Mesendoderm (in vitro differentiated cells): ENCODE data around the gene SEMA6D.

Experiments used
- DNase-seq: peaks from one replicate; pipeline ENCODE4 v3.0.0; 2013
- H2AK5ac ChIP-seq: 2 replicates; pipeline ENCODE4 v1.6.1; 2013; ENCODE audit warnings: low read length, inconsistent platforms
- H2BK120ac ChIP-seq: 2 replicates; pipeline ENCODE4 v1.6.1; 2013; ENCODE audit warnings: low read depth, mild to moderate bottlenecking, low read length, moderate library complexity, mixed read lengths
- H2BK15ac ChIP-seq: replicated peaks from 2 replicates; pipeline ENCODE4 v1.6.1; 2013; ENCODE audit warnings: low read depth, mild to moderate bottlenecking, moderate library complexity
- H2BK5ac ChIP-seq: 2 replicates; pipeline ENCODE4 v1.6.1; 2013; ENCODE audit warnings: low read length, inconsistent platforms
- H3K18ac ChIP-seq: 2 replicates; pipeline ENCODE4 v1.6.1; 2013; ENCODE audit warnings: mild to moderate bottlenecking, low read length, mixed read lengths
- H3K23ac ChIP-seq: one replicate; pipeline ENCODE4 v1.6.1; 2013; ENCODE audit warnings: low read length
- H3K27ac ChIP-seq: 2 replicates; pipeline ENCODE4 v1.5.1; 2013; ENCODE audit warnings: low read depth, mild to moderate bottlenecking, inconsistent platforms, low read length, moderate library complexity
- H3K27me3 ChIP-seq: 2 replicates; pipeline ENCODE4 v1.6.1; 2013; ENCODE audit warnings: low read length, control low read depth, mild to moderate bottlenecking, inconsistent platforms; ENCODE audit not compliant: insufficient read depth, poor library complexity
- H3K36me3 ChIP-seq: 2 replicates; pipeline ENCODE4 v1.6.1; 2013; ENCODE audit warnings: low read length, inconsistent platforms; ENCODE audit not compliant: control insufficient read depth, insufficient read depth
- H3K4ac ChIP-seq: one replicate; pipeline ENCODE4 v1.6.1; 2013; ENCODE audit warnings: low read depth, mild to moderate bottlenecking, low read length, moderate library complexity
- H3K4me1 ChIP-seq: 2 replicates; pipeline ENCODE4 v1.6.1; 2013; ENCODE audit warnings: low read depth, low read length, inconsistent platforms; ENCODE audit not compliant: control insufficient read depth
- H3K4me2 ChIP-seq: 2 replicates; pipeline ENCODE4 v1.6.1; 2013; ENCODE audit warnings: low read length
- H3K4me3 ChIP-seq: 2 replicates; pipeline ENCODE4 v1.5.1; 2013; ENCODE audit warnings: mild to moderate bottlenecking, low read length
- H3K56ac ChIP-seq: one replicate; pipeline ENCODE4 v1.6.1; 2013; ENCODE audit warnings: low read length
- H3K79me1 ChIP-seq: 2 replicates; pipeline ENCODE4 v1.6.1; 2013; ENCODE audit warnings: low read length, inconsistent platforms
- H3K79me2 ChIP-seq: 2 replicates; pipeline ENCODE4 v1.6.1; 2013; ENCODE audit warnings: mild to moderate bottlenecking, low read length; ENCODE audit not compliant: control insufficient read depth, insufficient read depth
- H3K9ac ChIP-seq: 2 replicates; pipeline ENCODE4 v1.6.1; 2013; ENCODE audit warnings: low read length, inconsistent platforms
- H4K5ac ChIP-seq: one replicate; pipeline ENCODE4 v1.6.1; 2013; ENCODE audit warnings: low read length
- H4K8ac ChIP-seq: one replicate; pipeline ENCODE4 v1.6.1; 2013; ENCODE audit warnings: low read depth, mild to moderate bottlenecking, control low read depth, low read length, moderate library complexity
- WGBS: extraction: QIAGEN DNeasy Blood & Tissue Kit; methylation state at CpG from one replicate; pipeline ENCODE4 v1.1.7; 2013; ENCODE audit warnings: low lambda C conversion rate, missing lambda C conversion rate; ENCODE audit not compliant: insufficient coverage; ENCODE audit errors: extremely low coverage; 5-methylcytosine and 5-hydroxymethylcytosine counted together

The SEMA6D gene

DNA sequence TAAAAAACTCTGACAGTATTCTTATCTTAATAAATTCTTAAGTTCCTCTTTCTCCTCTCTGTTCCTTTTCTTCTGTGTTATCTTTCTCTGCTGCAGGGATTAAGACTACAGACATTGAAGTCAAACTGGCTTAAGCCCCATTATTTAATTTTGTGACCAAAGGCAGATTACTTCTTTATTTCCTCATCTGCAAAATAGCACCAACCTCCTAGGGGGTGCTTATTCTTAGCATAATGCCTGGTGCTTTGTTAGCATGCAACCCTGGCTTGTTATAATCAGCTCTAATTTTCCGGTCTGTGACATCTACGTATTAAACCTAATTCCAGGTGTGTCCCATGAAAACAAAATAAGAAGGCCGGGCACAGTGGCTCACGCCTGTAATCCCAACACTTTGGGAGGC, 23.8 kb downstream of the SEMA6D start:
- Histone ChIP-seq H4K5ac (no peak overlapping the region), H3K27ac (no peak overlapping the region), H3K18ac (no peak overlapping the region), H3K4me2 (no peak overlapping the region), H3K9ac (no peak overlapping the region), H3K4me3 (no peak overlapping the region), H4K8ac (no peak overlapping the region), H3K56ac (no peak overlapping the region), H2BK120ac (no peak overlapping the region), H3K4ac (no peak overlapping the region), H2AK5ac (no peak overlapping the region), H3K79me1 (no peaks in the 10 kb centered on the region), H3K23ac (no peak overlapping the region), H2BK5ac (no peak overlapping the region), H2BK15ac (no peak overlapping the region), H3K36me3 (no peaks in the 10 kb centered on the region), H3K79me2 (no peaks in the 10 kb centered on the region), H3K4me1 (peaks cover 16% of the 10 kb centered on the region), H3K27me3 (no peaks in the 10 kb centered on the region)
- peak; percentile 49 for DNase-seq
- no CpG with 5 or more reads among the region's 4 CpGs for WGBS

DNA sequence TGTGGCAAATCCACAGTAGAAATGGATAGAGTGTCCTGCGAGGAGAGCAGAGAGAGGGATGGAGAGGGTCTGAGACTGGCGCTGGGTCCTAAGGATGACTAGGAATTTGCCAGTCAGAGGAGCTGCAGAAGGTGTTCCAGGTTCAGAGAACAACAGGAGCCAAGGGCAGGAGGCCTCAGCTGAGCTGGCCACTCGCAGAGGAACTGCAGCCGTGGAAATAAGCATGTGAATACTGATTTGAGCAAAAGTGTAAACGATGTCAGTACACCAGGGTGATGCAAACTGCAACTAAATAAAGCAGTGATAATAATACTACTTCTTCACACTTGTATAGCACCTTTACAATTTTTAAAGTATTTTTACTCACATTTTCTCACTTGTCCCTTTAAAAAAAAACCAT, 24.6 kb downstream of the SEMA6D start:
- no peak overlapping the region for H4K5ac ChIP-seq
- H3K23ac ChIP-seq = no peak overlapping the region
- H2BK5ac ChIP-seq = no peak overlapping the region
- H3K4me1 ChIP-seq = peaks cover 16% of the 10 kb centered on the region
- WGBS = no CpG with 5 or more reads among the region's 5 CpGs
- no peak overlapping the region for H3K4ac ChIP-seq
- no peak overlapping the region for H3K4me2 ChIP-seq
- H3K4me3 ChIP-seq = no peak overlapping the region
- no peak overlapping the region for H4K8ac ChIP-seq
- H3K36me3 ChIP-seq = no peaks in the 10 kb centered on the region
- peak overlapping the region; percentile 33 for H3K18ac ChIP-seq
- H2BK15ac ChIP-seq = no peak overlapping the region
- no peaks in the 10 kb centered on the region for H3K79me1 ChIP-seq
- no peaks in the 10 kb centered on the region for H3K27me3 ChIP-seq
- peak overlapping the region; percentile 28 for H3K9ac ChIP-seq
- no peak overlapping the region for H2BK120ac ChIP-seq
- H3K79me2 ChIP-seq = no peaks in the 10 kb centered on the region
- DNase-seq = no peak
- no peak overlapping the region for H3K27ac ChIP-seq
- H3K56ac ChIP-seq = peak overlapping the region; percentile 70
- no peak overlapping the region for H2AK5ac ChIP-seq

DNA sequence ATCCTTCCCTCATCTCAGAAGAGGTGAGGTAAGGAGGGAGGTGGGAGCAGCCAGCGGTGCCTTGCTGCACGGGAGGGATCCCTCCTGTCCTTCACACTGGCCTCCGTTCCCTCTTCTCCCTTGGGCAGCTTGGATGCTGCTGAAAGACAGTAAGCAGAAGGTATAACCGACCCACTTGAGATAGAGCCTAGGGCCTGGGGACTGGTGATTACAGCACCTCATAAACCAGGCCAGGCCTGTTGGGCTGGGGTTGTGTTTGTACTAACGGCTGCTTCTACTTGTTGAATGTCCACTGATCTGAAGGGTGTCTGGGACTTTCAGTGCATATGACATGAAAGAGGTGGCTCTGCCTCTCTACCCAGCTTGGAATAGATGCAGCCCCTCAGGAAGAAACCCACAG, 25.0 kb downstream of the SEMA6D start:
- Histone ChIP-seq H3K79me2 (no peaks in the 10 kb centered on the region), H3K27me3 (no peaks in the 10 kb centered on the region), H3K4me1 (peaks cover 16% of the 10 kb centered on the region), H4K8ac (no peak overlapping the region), H2AK5ac (peak overlapping the region; percentile 7), H3K9ac (peak overlapping the region; percentile 28), H2BK15ac (no peak overlapping the region), H3K36me3 (no peaks in the 10 kb centered on the region), H3K4ac (no peak overlapping the region), H3K4me2 (no peak overlapping the region), H4K5ac (no peak overlapping the region), H3K79me1 (no peaks in the 10 kb centered on the region), H2BK120ac (no peak overlapping the region), H3K23ac (no peak overlapping the region), H3K27ac (no peak overlapping the region), H3K56ac (peak overlapping the region; percentile 70), H3K18ac (peak overlapping the region; percentile 29), H3K4me3 (no peak overlapping the region), H2BK5ac (no peak overlapping the region)
- DNase-seq = peak; percentile 48
- no CpG with 5 or more reads among the region's 5 CpGs for WGBS

DNA sequence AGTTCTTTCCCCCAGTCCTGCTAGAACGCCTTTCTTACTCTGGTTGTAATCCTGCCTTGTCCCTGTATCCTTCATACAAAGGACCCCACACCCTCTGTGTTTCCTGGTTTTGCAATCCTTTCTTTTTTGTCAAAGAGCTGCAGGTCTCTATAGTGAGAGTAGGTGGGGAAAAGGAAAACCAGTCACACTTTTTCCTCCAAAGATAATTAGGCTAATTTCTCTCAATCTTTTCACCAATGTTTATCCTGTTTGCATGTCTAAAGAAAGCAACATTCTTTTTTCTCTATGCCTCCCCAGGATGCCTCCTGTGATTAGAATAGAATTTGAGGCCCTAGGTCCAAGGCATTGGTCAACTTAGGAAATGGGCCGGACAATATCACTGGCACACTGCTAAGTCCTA, 25.4 kb downstream of the SEMA6D start:
- Histone ChIP-seq H3K56ac (peak overlapping the region; percentile 70), H3K9ac (no peak overlapping the region), H3K36me3 (no peaks in the 10 kb centered on the region), H2BK5ac (no peak overlapping the region), H2BK15ac (no peak overlapping the region), H3K27me3 (no peaks in the 10 kb centered on the region), H3K4me1 (peaks cover 16% of the 10 kb centered on the region), H4K5ac (no peak overlapping the region), H4K8ac (no peak overlapping the region), H3K79me2 (no peaks in the 10 kb centered on the region), H3K79me1 (no peaks in the 10 kb centered on the region), H2BK120ac (no peak overlapping the region), H3K23ac (no peak overlapping the region), H3K4me2 (no peak overlapping the region), H3K27ac (no peak overlapping the region), H3K4me3 (no peak overlapping the region), H3K4ac (no peak overlapping the region), H2AK5ac (no peak overlapping the region), H3K18ac (peak overlapping the region; percentile 29)
- DNase-seq = peak; percentile 37
- WGBS = no CpG with 5 or more reads among the region's 2 CpGs

DNA sequence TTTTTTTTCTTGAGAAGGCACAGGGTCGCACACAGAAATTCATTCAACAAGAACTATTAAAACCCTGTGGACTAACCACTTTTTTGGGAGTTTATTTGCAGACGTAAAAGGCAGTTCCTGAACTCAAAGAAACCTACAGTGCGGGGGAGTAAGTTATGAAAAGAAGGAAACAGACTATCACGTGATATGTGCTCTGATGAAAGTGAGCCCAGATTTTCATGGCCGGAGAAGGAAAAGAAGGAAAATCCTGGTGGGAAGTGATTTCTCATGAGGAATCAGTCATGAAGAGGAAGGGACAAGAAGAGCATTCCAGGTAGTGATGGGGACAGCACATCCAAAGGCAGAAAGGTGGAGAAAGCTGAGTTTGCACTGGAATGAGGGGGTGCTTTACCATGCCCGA, 26.1 kb downstream of the SEMA6D start:
- H2BK15ac ChIP-seq = no peak overlapping the region

DNA sequence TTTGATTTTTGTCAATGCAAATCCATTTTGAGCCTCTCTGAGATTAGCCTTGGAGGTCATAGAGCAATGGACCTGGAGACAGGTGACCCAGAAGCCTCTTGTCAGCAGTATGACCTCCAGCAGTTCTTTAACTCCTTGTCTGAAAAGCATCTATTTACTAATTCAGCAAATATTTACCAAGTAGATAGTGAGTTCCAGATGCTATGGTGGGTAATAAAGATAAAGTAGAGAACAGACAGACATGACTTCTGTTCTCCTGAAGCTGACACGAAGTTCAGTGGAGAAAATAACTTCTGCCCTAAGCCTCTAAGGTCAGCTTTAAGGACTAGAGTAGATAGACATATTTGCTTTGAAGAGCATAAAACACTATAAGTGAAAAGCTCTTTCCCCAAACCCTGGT, 26.6 kb downstream of the SEMA6D start:
- DNase-seq = no peak
- no CpG with 5 or more reads among the region's 1 CpG for WGBS

More for the DNA sequence above, 26.1 kb downstream of the SEMA6D start:
- Histone ChIP-seq H2BK5ac (no peak overlapping the region), H2BK120ac (no peak overlapping the region), H4K5ac (no peak overlapping the region), H3K18ac (no peak overlapping the region), H3K79me1 (no peaks in the 10 kb centered on the region), H3K56ac (no peak overlapping the region), H2AK5ac (no peak overlapping the region), H3K27me3 (no peaks in the 10 kb centered on the region), H3K27ac (no peak overlapping the region), H3K4me2 (no peak overlapping the region), H3K4ac (no peak overlapping the region), H3K4me1 (peaks cover 16% of the 10 kb centered on the region), H3K9ac (no peak overlapping the region), H3K23ac (no peak overlapping the region), H3K79me2 (no peaks in the 10 kb centered on the region), H4K8ac (no peak overlapping the region), H3K4me3 (no peak overlapping the region), H3K36me3 (no peaks in the 10 kb centered on the region)
- no peak for DNase-seq
- WGBS = no CpG with 5 or more reads among the region's 6 CpGs

More for the DNA sequence above, 26.6 kb downstream of the SEMA6D start:
- Histone ChIP-seq H3K36me3 (no peaks in the 10 kb centered on the region), H3K79me2 (no peaks in the 10 kb centered on the region), H4K5ac (no peak overlapping the region), H3K79me1 (no peaks in the 10 kb centered on the region), H3K9ac (no peak overlapping the region), H3K27ac (no peak overlapping the region), H4K8ac (no peak overlapping the region), H2BK5ac (no peak overlapping the region), H3K56ac (no peak overlapping the region), H2BK15ac (no peak overlapping the region), H3K18ac (no peak overlapping the region), H3K4ac (no peak overlapping the region), H2BK120ac (no peak overlapping the region), H3K23ac (no peak overlapping the region), H3K27me3 (no peaks in the 10 kb centered on the region), H2AK5ac (no peak overlapping the region), H3K4me2 (no peak overlapping the region), H3K4me3 (no peak overlapping the region), H3K4me1 (peaks cover 16% of the 10 kb centered on the region)
